H54 (cell line): ENCODE data around the gene ATF1.
"Not testable (repeated sequence)": the region's sequence is repeated elsewhere in the genome, so short reads cannot be mapped to it uniquely, and the experiment has no call there.

ENCODE experiments used
- DNase-seq: peaks from one replicate; pipeline ENCODE4 v3.0.0; 2011; ENCODE audit warnings: low spot score, mixed read lengths; ENCODE audit not compliant: insufficient read length
- FAIRE-seq: peaks from 3 replicates; lab custom pipeline; 2011; peaks lifted over from hg19 to GRCh38; lab: Jason Lieb, UNC
- POLR2A ChIP-seq: IDR thresholded peaks from 2 replicates; pipeline ENCODE4 v1.6.1; 2011; ENCODE audit warnings: low read depth, mild to moderate bottlenecking, low read length

The ATF1 gene

DNA sequence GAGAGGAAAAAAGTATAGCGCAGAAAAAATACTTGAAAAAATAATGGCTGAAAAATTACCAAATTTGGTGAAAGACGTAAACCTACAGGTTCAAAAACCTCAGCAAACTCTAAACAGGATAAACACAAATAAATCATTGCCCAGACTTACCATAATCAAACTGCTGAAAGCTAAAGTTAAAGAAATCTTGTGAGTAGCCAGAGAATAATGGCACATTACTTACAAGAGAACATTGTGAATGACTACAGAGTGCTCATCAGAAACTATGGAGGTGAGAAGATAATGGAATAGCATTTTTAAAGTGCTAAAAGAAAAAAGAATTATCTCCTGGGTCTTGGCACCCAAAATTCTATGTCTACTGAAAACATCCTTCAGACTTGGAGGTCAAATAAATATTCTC lies 36.0 kb downstream of the ATF1 start:
- DNase-seq: no peak
- no peak for TF ChIP-seq POLR2A
- peak; percentile 15 for FAIRE-seq

DNA sequence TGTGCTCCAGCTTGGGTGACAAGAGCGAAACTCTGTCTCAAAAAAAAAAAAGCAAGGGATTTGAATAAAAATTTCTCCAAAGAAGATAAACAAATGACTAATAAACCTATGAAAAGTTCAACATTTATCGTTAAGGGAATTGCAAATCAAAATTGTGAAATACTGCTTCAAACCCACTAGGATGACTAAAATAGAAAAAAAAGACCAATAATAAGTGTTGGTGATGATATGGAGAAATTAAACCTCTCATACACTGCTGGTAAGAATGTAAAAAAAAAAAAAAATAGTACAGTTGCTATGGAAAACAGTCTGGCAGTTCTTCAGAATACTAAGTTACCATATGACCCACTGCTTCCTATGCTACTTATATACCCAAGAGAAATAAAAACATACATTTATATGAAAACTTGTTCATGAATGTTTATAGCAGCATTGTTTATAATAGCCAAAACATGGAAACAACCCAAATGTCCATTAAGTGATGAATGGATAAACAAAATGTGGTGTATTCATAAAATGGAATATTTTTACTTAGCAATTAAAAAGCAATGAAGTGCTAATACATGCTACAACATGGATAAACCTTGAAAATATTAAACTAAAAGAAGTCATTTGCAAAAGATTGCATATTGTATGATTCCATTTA lies 39.5 kb downstream of the ATF1 start:
- no peak for TF ChIP-seq POLR2A
- FAIRE-seq (no peak), DNase-seq (no peak)

GRCh38 chr12:50806176-50806575 lies 42.3 kb downstream of the ATF1 start:
- FAIRE-seq: no peak
- no peak for TF ChIP-seq POLR2A
- no peak for DNase-seq

DNA sequence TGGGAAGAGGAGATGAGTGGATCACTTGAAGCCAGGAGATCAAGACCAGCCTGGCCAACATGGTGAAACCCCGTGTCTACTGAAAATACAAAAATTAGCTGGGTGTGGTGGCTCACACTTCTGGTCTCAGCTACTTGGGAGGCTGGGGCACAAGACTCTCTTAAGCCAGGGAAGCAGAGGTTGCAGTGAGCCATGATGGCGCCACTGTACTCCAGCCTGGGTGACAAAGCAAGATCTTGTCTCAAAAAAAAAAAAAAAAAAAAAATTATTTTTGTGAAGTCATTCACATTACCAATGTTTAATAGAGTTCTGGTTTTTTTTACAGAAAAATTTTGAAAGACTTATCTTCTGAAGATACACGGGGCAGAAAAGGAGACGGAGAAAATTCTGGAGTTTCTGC lies 45.2 kb downstream of the ATF1 start:
- not testable (repeated sequence) for FAIRE-seq, DNase-seq

DNA sequence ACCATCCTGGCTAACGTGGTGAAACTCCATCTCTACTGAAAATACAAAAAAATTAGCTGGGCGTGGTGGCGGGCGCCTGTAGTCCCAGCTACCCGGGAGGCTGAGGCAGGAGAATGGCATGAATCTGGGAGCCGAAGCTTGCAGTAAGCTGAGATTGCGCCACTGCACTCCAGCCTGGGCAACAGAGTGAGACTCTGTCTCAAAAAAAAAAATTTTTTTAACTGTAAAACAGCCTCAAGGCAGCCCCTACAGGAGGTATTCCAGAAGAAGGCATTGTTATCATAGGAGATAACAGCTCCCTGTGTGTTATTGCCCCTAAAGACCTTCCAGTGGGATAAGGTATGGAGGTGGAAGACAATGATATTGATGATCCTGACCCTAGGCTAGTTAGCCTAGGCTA lies 51.0 kb downstream of the ATF1 start:
- not testable (repeated sequence) for FAIRE-seq, DNase-seq

DNA sequence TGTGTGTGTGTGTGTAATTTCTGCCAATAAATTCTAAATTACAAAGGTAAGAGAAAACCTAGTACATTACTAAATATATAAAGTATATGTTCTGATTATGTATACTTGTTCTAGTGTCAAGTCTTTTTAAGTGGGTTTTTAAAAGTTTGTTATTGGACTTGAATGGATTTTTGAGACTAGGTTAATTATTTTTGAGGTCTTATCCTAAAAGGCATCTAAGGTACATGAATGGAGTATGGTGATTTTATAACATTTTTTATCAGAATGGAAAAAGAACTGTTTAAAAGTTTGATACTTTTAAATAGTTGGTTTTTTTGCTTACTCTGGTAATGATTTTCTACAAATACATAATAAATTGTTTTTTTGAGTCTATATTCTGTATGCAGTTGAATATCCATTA lies 56.3 kb downstream of the ATF1 start:
- no peak for DNase-seq
- no peak for FAIRE-seq

GRCh38 chr12:50822082-50822481 lies 58.2 kb downstream of the ATF1 start:
- FAIRE-seq: no peak
- TF ChIP-seq POLR2A: no peak
- no peak for DNase-seq

More for the DNA sequence above, 56.3 kb downstream of the ATF1 start:
- no peak for TF ChIP-seq POLR2A

DNA sequence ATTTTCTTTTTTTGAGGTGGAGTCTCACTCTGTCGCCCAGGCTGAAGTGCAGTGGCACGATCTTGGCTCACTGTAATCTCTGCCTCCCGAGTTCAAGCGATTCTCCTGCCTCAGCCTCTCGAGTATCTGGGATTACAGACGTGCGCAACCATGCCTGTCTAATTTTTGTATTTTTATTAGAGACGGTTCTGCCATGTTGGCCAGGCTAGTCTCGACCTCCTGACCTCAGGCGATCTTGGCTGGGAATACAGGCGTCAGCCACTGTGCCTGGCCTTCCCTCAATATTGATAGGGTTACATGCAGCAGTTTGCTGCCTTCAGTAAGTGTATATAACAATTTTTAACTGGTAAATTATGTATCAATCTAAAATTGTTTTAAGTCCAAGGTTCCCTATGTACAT lies 59.8 kb downstream of the ATF1 start:
- DNase-seq, FAIRE-seq: not testable (repeated sequence)

DNA sequence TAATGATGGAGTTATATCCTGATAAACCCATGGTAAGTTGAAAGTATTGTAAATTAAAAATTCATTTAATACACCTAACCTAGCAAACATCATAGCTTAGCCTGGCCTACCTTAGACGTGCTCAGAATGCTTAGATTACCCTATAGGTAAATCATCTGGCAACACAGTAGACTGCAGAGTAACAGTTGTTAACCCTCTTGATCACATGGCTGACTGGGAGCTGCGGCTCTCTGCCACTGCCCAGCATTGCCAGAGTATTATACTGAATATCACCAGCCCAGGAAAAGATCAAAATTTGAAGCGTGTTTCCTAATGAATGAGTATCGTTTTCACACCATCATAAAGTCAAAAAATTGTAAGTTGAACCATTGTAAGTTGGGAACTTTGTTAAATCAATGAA lies 61.0 kb downstream of the ATF1 start:
- TF ChIP-seq POLR2A: no peak
- DNase-seq (no peak), FAIRE-seq (no peak)

DNA sequence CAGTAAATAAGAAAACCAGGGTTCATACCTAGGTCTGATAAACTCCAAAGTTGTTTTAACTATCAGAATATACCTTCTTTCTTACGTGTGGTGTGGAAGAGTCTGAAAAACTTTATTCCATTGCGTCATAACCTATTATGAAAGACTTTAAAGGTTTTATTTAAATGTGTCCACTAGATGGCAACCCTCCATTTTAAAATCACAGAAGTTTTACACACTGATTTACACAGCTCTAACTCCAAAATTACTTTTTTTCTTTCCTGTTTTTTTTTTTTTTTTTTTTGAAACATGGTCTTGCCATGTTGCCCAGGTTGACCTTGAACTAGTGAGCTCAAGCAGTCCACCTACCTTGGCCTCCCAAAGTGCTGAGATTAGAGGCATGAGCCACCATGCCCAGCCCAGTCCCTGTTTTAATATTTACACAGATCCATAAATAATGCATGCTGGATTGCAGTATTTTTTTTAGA lies 61.5 kb downstream of the ATF1 start:
- TF ChIP-seq POLR2A: no peak
- DNase-seq (peak; percentile 4), FAIRE-seq (peak; percentile 83)

GRCh38 chr12:50828121-50828520 lies 64.2 kb downstream of the ATF1 start:
- no peak for TF ChIP-seq POLR2A
- FAIRE-seq (no peak), DNase-seq (no peak)

DNA sequence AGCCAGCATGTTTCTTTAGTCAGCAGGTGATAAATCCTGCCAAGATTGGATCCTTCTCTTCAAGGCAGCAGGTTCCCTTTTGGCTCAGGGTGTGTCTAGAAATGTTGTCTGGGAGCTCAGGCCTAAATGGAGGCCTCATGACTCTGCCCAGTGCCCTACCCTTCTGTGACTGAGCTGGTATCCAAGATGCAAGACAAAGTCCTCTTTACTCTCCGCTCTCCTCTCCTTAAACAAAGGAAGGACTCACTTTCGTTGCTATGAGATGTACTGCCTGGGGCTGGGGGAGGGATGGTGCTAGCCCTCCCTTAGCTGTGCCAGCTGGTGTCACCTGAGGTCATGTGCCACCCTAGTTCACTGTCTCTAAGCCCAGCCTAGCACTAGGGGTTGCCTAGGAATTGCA lies 65.0 kb downstream of the ATF1 start:
- FAIRE-seq: no peak

DNA sequence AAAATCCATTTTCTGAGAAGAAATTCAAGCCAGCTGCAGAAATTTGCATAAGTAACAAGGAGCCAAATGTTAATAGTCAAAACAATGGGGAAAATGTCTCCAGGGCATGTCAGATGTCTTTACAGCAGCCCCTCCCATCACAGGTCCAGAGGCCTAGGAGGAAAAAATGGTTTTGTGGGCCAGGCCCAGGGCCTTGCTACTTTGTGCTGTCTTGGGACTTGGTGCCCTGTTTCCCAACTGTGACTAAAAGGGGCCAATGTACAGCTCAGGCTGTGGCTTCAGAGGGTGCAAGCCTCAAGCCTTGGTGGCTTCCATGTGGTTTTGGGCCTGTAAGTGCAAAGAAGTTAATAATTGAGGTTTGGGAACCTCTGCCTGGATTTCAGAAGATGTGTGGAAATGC lies 69.9 kb downstream of the ATF1 start:
- not testable (repeated sequence) for DNase-seq, FAIRE-seq

More for the DNA sequence above, 65.0 kb downstream of the ATF1 start:
- TF ChIP-seq POLR2A: no peak
- DNase-seq: no peak

DNA sequence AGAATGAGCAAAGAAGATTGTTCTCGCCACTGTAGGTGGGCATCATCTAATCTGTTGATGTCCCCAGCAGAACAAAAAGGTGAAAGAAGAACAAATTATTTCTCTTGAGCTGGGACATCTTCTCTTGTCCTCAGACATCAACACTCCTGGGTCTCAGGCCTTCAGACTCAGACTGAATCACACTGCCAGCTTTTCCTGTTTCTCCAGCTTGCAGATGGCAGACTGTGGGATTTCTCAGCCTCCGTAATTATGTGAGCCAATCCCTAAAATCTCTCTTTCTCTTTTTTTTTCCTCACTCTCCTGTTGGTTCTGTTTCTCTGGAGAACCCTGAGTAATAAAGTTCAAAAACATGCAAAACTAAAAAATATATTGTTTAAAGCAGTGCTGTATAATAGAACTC lies 75.1 kb downstream of the ATF1 start:
- TF ChIP-seq POLR2A: no peak
- FAIRE-seq (no peak), DNase-seq (no peak)

DNA sequence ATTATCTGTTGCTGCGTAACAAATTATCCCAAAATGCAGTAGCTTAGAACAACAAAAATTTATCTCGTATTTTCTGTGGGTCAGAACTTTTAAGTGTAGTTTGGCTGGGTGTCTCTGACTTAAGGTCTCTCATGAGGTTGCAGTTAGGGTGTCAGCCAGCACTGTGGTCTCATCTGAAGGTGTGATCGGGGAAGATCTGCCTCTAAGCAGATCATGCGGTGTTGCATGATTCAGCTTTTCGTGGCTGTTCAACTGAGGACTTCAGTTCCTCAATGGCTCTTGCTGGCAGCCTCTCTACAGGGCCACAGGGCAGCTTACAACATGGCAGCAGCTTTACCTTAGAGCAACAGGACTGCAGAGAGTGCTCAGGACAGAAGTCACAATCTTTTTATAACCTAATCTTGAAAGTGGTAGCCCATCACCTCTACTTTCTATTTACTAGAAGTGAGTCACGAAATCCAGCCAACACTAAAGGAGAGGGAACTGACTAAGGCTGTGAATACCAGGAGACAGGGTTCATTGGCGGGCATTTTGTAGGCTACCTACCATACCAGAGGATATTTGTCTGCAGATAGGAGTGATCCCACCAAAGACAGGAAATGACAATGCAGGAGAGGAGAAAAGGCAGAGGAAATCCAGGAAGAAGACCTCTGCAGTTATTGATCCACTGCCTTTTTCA lies 77.0 kb downstream of the ATF1 start:
- DNase-seq (no peak), FAIRE-seq (no peak)
- TF ChIP-seq POLR2A: no peak
